Measurements from ENCODE around the gene JAG1.

DNA sequence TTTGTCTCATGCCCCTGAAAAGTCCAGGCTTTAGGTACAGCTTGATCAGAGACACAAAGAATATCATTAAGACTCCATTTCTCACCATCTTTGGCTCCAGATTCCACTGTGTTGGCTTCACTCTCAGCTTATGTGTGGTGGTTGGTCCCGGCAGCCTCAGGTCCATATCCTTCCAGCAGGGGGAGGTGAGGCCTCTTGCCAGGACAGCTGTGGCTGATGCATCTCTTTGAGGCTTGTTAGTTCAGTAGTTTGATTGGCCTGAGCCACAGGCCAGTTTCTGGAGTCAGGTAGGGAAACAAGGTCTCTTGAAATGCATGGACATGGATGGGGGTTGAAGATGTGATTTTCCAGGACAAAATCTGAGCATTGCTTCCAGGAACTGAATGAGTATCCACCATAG is 62.4 kb downstream of the JAG1 start:
- TF ChIP-seq ZNF274 (IDR thresholded peaks at IDR 0.05; ENCODE audit: low read depth, low read length) (no peak), YY1 (IDR thresholded peaks at IDR 0.05; ENCODE audit: insufficient read depth, insufficient read length) (no peak), SUZ12 (IDR thresholded peaks at IDR 0.05; ENCODE audit: extremely low read depth, insufficient read depth, insufficient read length) (no peak)

Data from NT2/D1 (cell line).